ENCODE data around the gene CCL27. TPM values are rescaled to one million over a fixed set of nuclear protein-coding genes. Genes with fewer than 3 reads are reported as not detected.

Gene CCL27
- total RNA-seq, 4 donors from 2014 or later: not detected

- no peak for DNase-seq (ENCODE audit: extremely low spot score)
- Histone ChIP-seq H3K36me3 (peaks cover 0 to 14% (median 0%) of the 10 kb centered on the region in 4 donors), H3K27ac (replicated peaks in 1 of 4) (no peak overlapping the region), H3K27me3 (no peaks in the 10 kb centered on the region), H3K9me3 (no peaks in the 10 kb centered on the region), H3K4me3 (no peak overlapping the region), H3K4me1 (no peaks in the 10 kb centered on the region)
- WGBS: 44% methylated on average over 10 of the region's 10 CpGs
- TF ChIP-seq CTCF (IDR thresholded peaks at IDR 0.05) (peak; percentile 24 to 39 (median 37)), EP300 (IDR thresholded peaks at IDR 0.05) (no peak)
- intact Hi-C loops (cut with DNase I): no loop called here
Measured at GRCh38 chr9:34675048-34675714, 12.7 kb upstream of the CCL27 start.

- H3K4me1 ChIP-seq: no peaks in the 10 kb centered on the region
- no peaks in the 10 kb centered on the region for H3K27me3 ChIP-seq
- no peaks in the 10 kb centered on the region for H3K9me3 ChIP-seq
- peaks cover 0 to 20% (median 0%) of the 10 kb centered on the region in 4 donors for H3K36me3 ChIP-seq
- no peak for TF ChIP-seq POLR2A (IDR thresholded peaks at IDR 0.05; ENCODE audit: low read depth)
- no peak for TF ChIP-seq EP300 (IDR thresholded peaks at IDR 0.05)
- no peak for TF ChIP-seq CTCF (IDR thresholded peaks at IDR 0.05)
- TF ChIP-seq POLR2AphosphoS5 (IDR thresholded peaks at IDR 0.05): no peak
- DNase-seq (ENCODE audit: extremely low spot score): no peak
- no peak overlapping the region for H3K4me3 ChIP-seq
- intact Hi-C loops (cut with DNase I): no loop called here
- WGBS: 93% methylated on average over 3 of the region's 3 CpGs
- H3K27ac ChIP-seq (replicated peaks in 1 of 4): no peak overlapping the region
Measured at GRCh38 chr9:34674440-34674839, 12.0 kb upstream of the CCL27 start.

- TF ChIP-seq POLR2AphosphoS5 (IDR thresholded peaks at IDR 0.05): no peak
- intact Hi-C loops (cut with DNase I): no loop called here
Measured at GRCh38 chr9:34671307-34671706, 8.8 kb upstream of the CCL27 start.

GRCh38 chr9:34669809-34670562 is 7.5 kb upstream of the CCL27 start:
- no peak overlapping the region for H3K4me3 ChIP-seq
- intact Hi-C loops (cut with DNase I): loop anchor here (5.0 kb wide), 1 partner anchor 32 kb away; no protein-coding TSS in a partner anchor
- H3K36me3 ChIP-seq: peaks cover 0 to 22% (median 6%) of the 10 kb centered on the region in 4 donors
- H3K27ac ChIP-seq (replicated peaks in 1 of 4): no peak overlapping the region
- H3K4me1 ChIP-seq: peaks cover 11 to 19% (median 18%) of the 10 kb centered on the region in 4 donors
- H3K9me3 ChIP-seq: no peaks in the 10 kb centered on the region
- H3K27me3 ChIP-seq: no peaks in the 10 kb centered on the region
- TF ChIP-seq EP300 (IDR thresholded peaks at IDR 0.05) (no peak), CTCF (IDR thresholded peaks at IDR 0.05) (no peak), POLR2A (IDR thresholded peaks at IDR 0.05; ENCODE audit: low read depth) (no peak), POLR2AphosphoS5 (IDR thresholded peaks at IDR 0.05) (no peak)
- DNase-seq (ENCODE audit: extremely low spot score): no peak
- WGBS: 87% methylated on average over 5 of the region's 5 CpGs

More at GRCh38 chr9:34671307-34671706, 8.8 kb upstream of the CCL27 start:
- DNase-seq (ENCODE audit: extremely low spot score): no peak
- Histone ChIP-seq H3K4me1 (peaks cover 10 to 15% (median 14%) of the 10 kb centered on the region in 4 donors), H3K36me3 (peaks cover 0 to 22% (median 6%) of the 10 kb centered on the region in 4 donors), H3K9me3 (no peaks in the 10 kb centered on the region), H3K4me3 (no peak overlapping the region), H3K27ac (replicated peaks in 1 of 4) (no peak overlapping the region), H3K27me3 (no peaks in the 10 kb centered on the region)
- WGBS: 100% methylated on average over 1 of the region's 1 CpG
